IPS-20b (cell line): Measurements from ENCODE around the gene ZBTB18.
"Not testable (repeated sequence)": the region's sequence is repeated elsewhere in the genome, so short reads cannot be mapped to it uniquely, and the experiment has no call there.

ENCODE experiments used
- H3K27ac ChIP-seq: one replicate; pipeline ENCODE4 v1.5.1; 2013; ENCODE audit warnings: low read length
- H3K27me3 ChIP-seq: 2 replicates; pipeline ENCODE4 v1.6.1; 2013; ENCODE audit warnings: mild to moderate bottlenecking, low read length, inconsistent platforms; ENCODE audit not compliant: insufficient read depth
- H3K36me3 ChIP-seq: 2 replicates; pipeline ENCODE4 v1.6.1; 2013; ENCODE audit warnings: low read depth, mild to moderate bottlenecking, inconsistent platforms, low read length, moderate library complexity; ENCODE audit not compliant: insufficient read depth
- H3K4me1 ChIP-seq: 2 replicates; pipeline ENCODE4 v1.6.1; 2013; ENCODE audit warnings: mild to moderate bottlenecking, control low read depth, inconsistent platforms, low read length, moderate library complexity; ENCODE audit not compliant: insufficient read depth
- H3K4me3 ChIP-seq: 2 replicates; pipeline ENCODE4 v1.5.1; 2013; ENCODE audit warnings: mild to moderate bottlenecking, low read length, inconsistent platforms
- H3K9ac ChIP-seq: 2 replicates; pipeline ENCODE4 v1.6.1; 2013; ENCODE audit warnings: low read depth, mild to moderate bottlenecking, inconsistent platforms, low read length, moderate library complexity
- H3K9me3 ChIP-seq: 2 replicates; pipeline ENCODE4 v1.6.1; 2013; ENCODE audit warnings: mild to moderate bottlenecking, low read depth, low read length, inconsistent platforms; ENCODE audit not compliant: insufficient read depth

The ZBTB18 gene

DNA sequence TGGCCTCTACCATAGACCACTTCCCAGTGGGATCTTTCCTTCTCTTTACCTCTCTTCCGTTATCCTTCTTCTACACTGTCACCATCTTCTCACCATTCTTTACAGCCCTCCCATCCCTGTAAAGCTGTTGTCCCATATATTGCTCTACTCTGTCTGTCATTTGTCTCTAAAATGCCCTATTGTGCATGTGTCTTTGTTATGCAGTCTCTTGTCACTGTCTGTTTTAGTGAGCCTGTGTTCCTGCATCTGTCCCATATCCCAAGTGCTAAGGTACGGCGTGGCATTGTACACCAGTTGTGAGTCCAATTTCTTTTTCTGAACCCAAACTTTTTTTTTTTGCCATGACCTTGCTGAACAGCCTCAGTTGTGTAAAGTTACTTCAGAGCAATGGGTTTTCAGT is 8.8 kb upstream of the ZBTB18 start:
- no peak overlapping the region for H3K27ac ChIP-seq

DNA sequence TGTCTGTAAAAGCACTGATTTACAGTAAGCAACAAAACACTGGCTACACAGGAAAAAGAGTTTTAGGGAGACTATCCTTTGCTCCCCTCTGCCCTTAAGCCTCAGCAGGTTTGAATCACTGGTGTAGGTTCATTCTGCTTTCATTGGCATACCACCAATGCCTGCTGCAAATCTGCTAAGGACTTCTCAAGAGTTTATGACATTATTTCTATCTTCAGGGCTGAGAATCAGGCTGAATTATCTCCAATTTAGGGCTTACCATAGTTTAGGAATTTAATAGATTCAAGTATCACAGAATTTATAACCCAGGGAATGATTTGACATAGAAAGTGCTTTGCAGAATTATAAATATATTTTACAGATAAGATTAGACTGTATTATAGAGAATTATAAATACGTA is 6.7 kb upstream of the ZBTB18 start:
- Histone ChIP-seq H3K27me3 (peaks cover 17% of the 10 kb centered on the region; the same call in 1 of the 2 replicates), H3K9me3 (no peaks in the 10 kb centered on the region), H3K27ac (no peak overlapping the region), H3K9ac (no peak overlapping the region), H3K4me3 (no peak overlapping the region), H3K4me1 (peaks cover 4% of the 10 kb centered on the region; the same call in 1 of the 2 replicates), H3K36me3 (no peaks in the 10 kb centered on the region)

More for the DNA sequence above, 8.8 kb upstream of the ZBTB18 start:
- Histone ChIP-seq H3K4me1 (peaks cover 4% of the 10 kb centered on the region; the same call in 1 of the 2 replicates), H3K27me3 (peaks cover 16% of the 10 kb centered on the region; the same call in 1 of the 2 replicates), H3K9ac (no peak overlapping the region), H3K9me3 (no peaks in the 10 kb centered on the region), H3K36me3 (no peaks in the 10 kb centered on the region), H3K4me3 (no peak overlapping the region)

DNA sequence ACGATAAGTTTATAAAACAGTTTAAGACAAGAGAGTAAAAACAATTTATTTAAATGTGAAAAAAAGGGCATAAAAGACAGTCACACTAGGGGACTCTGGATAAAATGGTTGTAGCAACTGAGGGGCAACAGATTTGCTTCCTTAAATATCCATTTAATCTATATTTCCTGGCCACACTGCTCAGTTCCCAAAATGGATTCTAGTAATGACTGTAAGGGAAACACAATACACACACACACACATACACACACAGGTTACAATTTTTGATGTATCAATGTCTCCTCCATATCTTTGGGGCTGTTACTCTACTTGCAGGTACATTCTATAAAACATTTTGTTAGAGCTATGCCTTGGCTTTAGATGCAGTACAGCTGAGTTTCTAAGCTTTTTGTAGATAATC is 4.8 kb upstream of the ZBTB18 start:
- H3K9ac ChIP-seq, H3K4me3 ChIP-seq, H3K9me3 ChIP-seq, H3K36me3 ChIP-seq, H3K27ac ChIP-seq: not testable (repeated sequence)
- Histone ChIP-seq H3K27me3 (peaks cover 32% of the 10 kb centered on the region; the same call in 1 of the 2 replicates), H3K4me1 (peaks cover 16% of the 10 kb centered on the region)

DNA sequence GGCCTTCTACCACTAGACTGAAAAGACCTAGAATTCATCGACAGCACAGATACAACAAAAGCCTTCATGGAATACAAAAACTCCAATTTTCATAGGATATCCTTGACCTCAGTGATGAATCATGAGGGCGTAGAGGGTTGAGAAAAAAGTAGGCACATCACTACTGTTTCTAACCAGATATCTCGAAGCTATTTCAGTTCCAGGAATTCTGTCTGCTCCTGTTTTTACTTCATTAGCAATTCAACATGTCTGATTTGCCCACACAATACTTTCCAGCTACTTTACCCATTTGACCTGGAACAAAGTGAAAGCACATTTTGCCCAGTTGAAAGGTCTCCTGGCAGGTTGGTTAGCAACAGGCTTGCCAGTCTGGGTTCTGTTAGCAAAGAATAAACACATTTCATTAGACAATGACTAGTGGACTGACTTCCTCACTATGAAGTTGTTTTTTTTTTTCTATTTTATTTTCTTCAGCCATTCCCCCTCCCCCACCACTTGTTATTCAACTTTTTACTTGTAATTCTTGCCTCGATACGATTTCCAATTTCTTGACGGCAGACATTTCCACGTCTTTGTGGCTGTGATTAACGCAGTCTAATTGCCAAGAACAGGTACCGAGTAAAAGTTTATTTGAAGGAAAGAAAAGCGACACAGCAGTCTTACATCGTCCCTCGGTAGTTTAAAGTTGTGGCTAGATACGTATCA is 4.0 kb upstream of the ZBTB18 start:
- Histone ChIP-seq H3K27me3 (peaks cover 32% of the 10 kb centered on the region; the same call in 1 of the 2 replicates), H3K4me3 (peak overlapping the region; percentile 72), H3K36me3 (no peaks in the 10 kb centered on the region), H3K27ac (no peak overlapping the region), H3K9me3 (no peaks in the 10 kb centered on the region), H3K9ac (peak overlapping the region; percentile 74; the same call in 1 of the 2 replicates), H3K4me1 (peaks cover 23% of the 10 kb centered on the region)

DNA sequence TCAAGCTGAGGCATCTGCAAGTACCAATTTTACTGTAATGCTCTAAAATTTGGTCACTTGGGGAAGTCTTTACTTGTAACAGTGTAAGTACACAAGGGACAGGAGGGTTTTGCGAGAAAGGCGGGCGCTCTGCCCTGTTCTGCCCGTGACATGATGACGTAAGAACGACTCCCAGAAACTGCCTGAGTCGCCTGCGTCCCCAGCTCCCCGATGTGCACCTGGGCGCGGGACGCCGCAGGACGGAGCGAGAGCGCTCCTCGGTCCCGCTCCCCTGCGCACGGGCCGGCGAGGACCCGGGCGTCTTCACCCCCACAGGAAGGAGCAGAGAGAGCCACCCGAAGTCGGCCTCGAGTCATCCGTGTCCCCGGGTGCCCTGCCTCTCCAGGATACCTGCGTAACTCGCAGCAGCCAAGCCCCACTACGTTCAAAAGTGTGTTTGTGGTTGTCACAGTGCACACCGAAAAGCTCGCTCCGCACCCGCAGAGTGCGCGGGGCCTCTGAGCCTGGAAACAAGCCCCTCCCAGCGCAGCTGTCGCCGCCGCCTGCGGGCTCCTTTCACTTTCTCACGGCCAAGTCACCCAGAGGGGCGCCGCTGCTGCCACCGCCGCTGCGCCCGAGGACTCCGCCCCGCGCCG is 3.3 kb upstream of the ZBTB18 start:
- Histone ChIP-seq H3K27ac (no peak overlapping the region), H3K4me1 (peaks cover 30% of the 10 kb centered on the region), H3K9me3 (no peaks in the 10 kb centered on the region), H3K27me3 (peaks cover 32% of the 10 kb centered on the region; the same call in 1 of the 2 replicates), H3K4me3 (peak overlapping the region; percentile 72), H3K9ac (peak overlapping the region; percentile 74; the same call in 1 of the 2 replicates), H3K36me3 (no peaks in the 10 kb centered on the region)

DNA sequence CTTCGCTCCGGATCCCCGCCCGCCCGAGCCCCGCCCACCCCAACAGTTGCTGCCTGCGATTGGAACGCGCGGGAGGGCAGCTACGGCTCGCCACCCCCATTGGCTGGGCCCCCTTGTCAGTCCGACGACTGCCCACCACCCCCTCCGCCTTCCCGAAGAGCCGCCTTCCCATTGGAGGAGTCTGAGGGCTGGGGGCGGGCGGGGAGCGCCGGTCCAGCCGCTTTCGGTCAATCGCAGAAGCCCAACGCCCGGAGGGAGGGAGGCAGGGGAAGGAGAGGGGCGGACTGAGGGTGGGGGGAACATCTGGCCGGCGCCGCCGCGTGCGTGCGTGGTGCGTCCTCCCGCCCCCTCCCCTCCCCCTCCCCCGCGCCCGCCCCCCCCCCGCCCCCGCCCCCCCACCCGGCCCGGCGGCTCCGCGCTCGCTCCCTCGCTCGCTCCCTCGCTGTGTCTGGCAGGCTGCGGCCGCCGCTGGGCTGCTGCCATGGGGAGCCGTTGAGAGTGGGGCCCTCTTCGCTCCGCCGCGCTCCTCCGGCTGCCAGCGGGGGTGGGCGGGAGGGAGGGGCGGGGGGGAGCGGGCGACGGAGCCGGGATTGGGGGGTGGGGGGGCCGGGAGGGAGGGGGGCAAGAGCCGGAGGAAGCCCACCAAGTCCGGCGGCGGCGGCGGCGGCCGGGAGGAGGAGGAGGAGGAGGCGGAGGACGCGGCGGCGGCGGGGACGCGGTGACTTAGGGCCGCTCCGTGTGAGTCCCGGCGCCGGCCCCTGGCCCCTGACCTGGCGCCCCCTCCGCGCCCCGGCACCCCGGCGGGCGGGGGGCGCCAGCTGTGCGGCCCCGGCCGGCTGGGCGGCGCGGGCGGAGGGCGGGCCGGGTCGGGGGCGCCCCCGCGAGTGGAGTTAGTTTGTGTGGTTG is 2.6 kb upstream of the ZBTB18 start:
- peak overlapping the region; percentile 72; the same call in 1 of the 2 replicates for H3K4me3 ChIP-seq

DNA sequence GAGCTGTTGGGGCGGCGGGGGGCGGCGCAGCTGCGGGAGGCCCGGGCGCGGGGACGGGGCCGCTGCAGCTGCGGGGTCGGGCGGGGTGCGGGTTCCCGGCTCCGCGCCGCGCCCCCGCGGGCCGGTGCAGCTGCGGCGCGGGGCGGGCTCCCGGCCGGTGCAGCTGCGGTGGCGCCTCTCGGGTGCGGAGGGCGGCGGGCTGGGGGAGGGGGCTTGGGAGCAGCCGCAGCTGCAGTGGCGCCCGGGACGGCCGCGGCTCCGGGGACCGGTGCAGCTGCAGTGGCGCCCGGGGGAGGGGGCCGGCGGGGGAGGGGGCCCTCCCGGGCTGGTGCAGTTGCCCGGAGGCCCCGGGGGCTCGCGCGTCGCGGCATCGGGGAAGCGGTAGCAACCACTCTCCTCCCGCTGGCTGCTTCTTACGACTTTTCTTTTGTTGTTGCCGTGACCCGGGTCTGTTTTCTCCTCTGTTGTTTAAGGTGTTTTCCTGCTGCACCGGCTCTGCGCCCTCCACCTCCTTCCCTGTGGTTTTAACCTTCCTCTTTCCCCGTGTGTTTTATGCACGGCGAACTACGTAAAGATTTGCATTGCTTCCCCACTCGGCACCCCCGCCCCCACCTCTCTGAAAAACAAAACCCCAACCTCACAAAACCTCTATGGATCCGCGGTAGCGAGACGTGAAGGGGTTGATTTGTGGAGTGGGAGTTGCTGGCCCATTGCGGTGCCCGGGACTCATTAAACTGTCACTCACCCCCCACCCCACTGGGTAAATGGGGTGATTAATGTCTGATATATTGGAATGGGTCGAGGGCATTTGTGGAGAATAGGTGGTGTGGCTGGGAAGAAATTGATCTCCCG is 1.7 kb upstream of the ZBTB18 start:
- H3K4me1 ChIP-seq = peaks cover 30% of the 10 kb centered on the region
- H3K9me3 ChIP-seq = no peaks in the 10 kb centered on the region
- H3K36me3 ChIP-seq = peaks cover 9% of the 10 kb centered on the region
- H3K4me3 ChIP-seq = peak overlapping the region; percentile 92
- H3K27me3 ChIP-seq = peaks cover 32% of the 10 kb centered on the region; the same call in 1 of the 2 replicates
- no peak overlapping the region for H3K27ac ChIP-seq
- peak overlapping the region; percentile 82; the same call in 1 of the 2 replicates for H3K9ac ChIP-seq

More for the DNA sequence above, 2.6 kb upstream of the ZBTB18 start:
- Histone ChIP-seq H3K27me3 (peaks cover 32% of the 10 kb centered on the region; the same call in 1 of the 2 replicates), H3K9me3 (no peaks in the 10 kb centered on the region), H3K4me1 (peaks cover 30% of the 10 kb centered on the region), H3K9ac (no peak overlapping the region), H3K36me3 (peaks cover under 1% of the 10 kb centered on the region; the same call in 1 of the 2 replicates), H3K27ac (no peak overlapping the region)

DNA sequence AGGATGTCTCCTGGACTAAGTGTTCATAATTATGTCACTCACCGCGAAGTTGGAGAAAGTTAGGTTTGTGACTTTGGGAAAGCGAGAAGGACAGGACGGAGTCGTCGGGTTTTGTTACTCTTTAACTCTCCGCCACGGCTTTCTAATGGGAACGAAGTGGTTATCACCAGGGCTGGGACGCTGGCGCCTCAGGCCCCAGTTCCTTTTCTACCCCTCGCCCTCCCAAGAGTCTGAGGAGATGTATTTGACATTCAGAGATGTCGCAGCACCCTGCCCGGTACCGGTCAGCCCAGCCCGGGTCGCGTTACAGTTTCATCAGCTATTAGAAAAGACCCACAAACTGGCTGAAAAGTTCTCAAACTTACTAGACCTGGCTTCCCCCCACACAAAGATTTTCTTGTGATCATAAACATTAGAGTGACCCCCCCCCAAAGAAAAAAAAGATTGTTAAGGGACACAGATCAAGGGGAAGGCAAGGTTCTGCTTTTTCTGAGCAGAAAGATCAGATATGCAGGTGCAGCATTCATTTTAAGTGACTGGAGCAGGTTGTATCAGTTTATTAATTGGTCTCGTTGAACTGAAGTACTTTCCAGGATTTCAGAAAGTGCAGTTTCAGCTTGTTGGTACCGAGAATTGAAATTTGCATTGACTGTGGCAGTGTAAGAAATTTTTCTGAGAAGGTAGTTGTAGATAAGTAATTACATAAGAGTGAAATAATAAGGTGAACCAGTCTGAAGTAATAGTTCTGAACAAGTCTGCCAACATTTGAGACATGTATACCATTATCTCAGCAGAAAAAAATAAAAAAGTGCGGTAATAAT is 859 bp upstream of the ZBTB18 start:
- no peaks in the 10 kb centered on the region for H3K9me3 ChIP-seq
- peak overlapping the region; percentile 82; the same call in 1 of the 2 replicates for H3K9ac ChIP-seq
- H3K4me1 ChIP-seq = peaks cover 30% of the 10 kb centered on the region
- H3K4me3 ChIP-seq = peak overlapping the region; percentile 92
- peaks cover 17% of the 10 kb centered on the region for H3K36me3 ChIP-seq
- peaks cover 32% of the 10 kb centered on the region; the same call in 1 of the 2 replicates for H3K27me3 ChIP-seq
- no peak overlapping the region for H3K27ac ChIP-seq

DNA sequence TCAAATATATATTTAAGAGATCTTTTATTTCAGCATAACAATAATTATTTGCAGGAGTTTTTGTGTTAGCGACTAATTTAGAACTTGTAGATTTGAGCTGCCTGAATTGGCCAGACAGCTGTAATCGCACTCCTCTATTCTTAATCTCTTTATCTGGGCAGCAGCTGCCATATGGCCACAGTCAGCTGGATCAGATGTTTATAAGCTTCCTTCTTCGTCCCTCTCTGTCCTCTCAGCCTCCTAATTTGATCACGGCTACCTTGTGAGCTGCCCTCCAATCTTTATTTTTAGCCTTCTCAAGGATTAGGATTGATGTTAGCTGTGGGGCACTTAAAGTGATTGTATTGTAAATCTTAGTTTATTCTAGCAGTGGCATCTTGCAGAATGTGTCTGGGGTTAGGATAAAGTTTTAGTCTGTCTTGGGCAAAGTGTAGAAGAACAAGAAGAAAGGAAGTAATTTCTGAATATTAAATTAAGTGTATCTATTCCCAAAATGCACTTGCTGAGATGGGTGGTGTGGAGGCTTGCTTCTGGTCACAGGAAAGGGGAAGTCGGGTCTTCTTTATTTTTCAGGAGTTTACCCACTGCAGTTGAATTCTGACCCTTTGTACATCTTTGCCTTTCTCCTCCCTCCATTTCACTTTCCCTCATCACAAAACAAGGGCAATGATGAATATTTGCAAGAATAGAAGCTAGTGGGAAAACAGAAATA is 1.1 kb downstream of the ZBTB18 start:
- H3K27me3 ChIP-seq = peaks cover 17% of the 10 kb centered on the region; the same call in 1 of the 2 replicates
- H3K9me3 ChIP-seq = no peaks in the 10 kb centered on the region
- peaks cover 25% of the 10 kb centered on the region for H3K4me1 ChIP-seq
- peaks cover 25% of the 10 kb centered on the region for H3K36me3 ChIP-seq
- no peak overlapping the region for H3K27ac ChIP-seq
- H3K4me3 ChIP-seq = peak overlapping the region; percentile 45
- H3K9ac ChIP-seq = peak overlapping the region; percentile 33; the same call in 1 of the 2 replicates
